HG02938 (cell line): ENCODE measurements around the gene SH3RF3.

Experiments used
- ATAC-seq: cut with Tn5 transposase; IDR thresholded peaks from one replicate; pipeline ENCODE4 v1.9.1; 2021; ENCODE audit warnings: mild to moderate bottlenecking, moderate library complexity; ENCODE audit not compliant: unreplicated experiment

The SH3RF3 gene

GRCh38 chr2:109256111-109256510 is 127.1 kb downstream of the SH3RF3 start:
- no peak for ATAC-seq

GRCh38 chr2:109256921-109257320 is 127.9 kb downstream of the SH3RF3 start:
- ATAC-seq, result no peak

GRCh38 chr2:109257653-109258052 is 128.6 kb downstream of the SH3RF3 start:
- ATAC-seq, result no peak

- ATAC-seq, result no peak
These were observed 129.4 kb downstream of the SH3RF3 start for GRCh38 chr2:109258376-109258775.

GRCh38 chr2:109258905-109259540 is 130.0 kb downstream of the SH3RF3 start:
- ATAC-seq, result no peak

GRCh38 chr2:109259671-109260070 is 130.7 kb downstream of the SH3RF3 start:
- ATAC-seq, result no peak

GRCh38 chr2:109260116-109260855 is 131.3 kb downstream of the SH3RF3 start:
- ATAC-seq, result no peak

GRCh38 chr2:109260886-109261700 is 132.1 kb downstream of the SH3RF3 start:
- ATAC-seq, result no peak

- no peak for ATAC-seq
These were observed 133.1 kb downstream of the SH3RF3 start for GRCh38 chr2:109261906-109262631.

GRCh38 chr2:109264595-109265328 is 135.8 kb downstream of the SH3RF3 start:
- no peak for ATAC-seq

- ATAC-seq, result no peak
These were observed 136.4 kb downstream of the SH3RF3 start for GRCh38 chr2:109265369-109265768.

GRCh38 chr2:109265953-109266352 is 136.9 kb downstream of the SH3RF3 start:
- ATAC-seq, result no peak

- no peak for ATAC-seq
These were observed 137.5 kb downstream of the SH3RF3 start for GRCh38 chr2:109266496-109266895.

- ATAC-seq, result no peak
These were observed 138.2 kb downstream of the SH3RF3 start for GRCh38 chr2:109266998-109267854.

- ATAC-seq, result no peak
These were observed 139.9 kb downstream of the SH3RF3 start for GRCh38 chr2:109268916-109269315.

GRCh38 chr2:109269706-109270504 is 140.9 kb downstream of the SH3RF3 start:
- no peak for ATAC-seq

GRCh38 chr2:109270505-109271312 is 141.7 kb downstream of the SH3RF3 start:
- no peak for ATAC-seq

GRCh38 chr2:109271920-109272319 is 142.9 kb downstream of the SH3RF3 start:
- ATAC-seq, result no peak
